ENCODE results near the gene SAMD14.

The SAMD14 gene

GRCh38 chr17:50169121-50169764 lies 39.3 kb upstream of the SAMD14 start:
- DNase-seq (ENCODE audit: low spot score in 2 of 2), result peak; percentile 69 to 71
- Mint-ChIP-seq H3K36me3 (peaks cover 1% of the 10 kb centered on the region), H3K4me3 (peak overlapping the region; percentile 73), H3K27ac (peak overlapping the region; percentile 89), H3K4me1 (peaks cover 25% of the 10 kb centered on the region), H3K27me3 (no peaks in the 10 kb centered on the region), H3K9me3 (no peaks in the 10 kb centered on the region)
- peak; percentile 92 for ATAC-seq (ENCODE audit: low read depth)

GRCh38 chr17:50168319-50168718 lies 38.4 kb upstream of the SAMD14 start:
- Mint-ChIP-seq H3K4me3 (no peak overlapping the region), H3K27ac (peak overlapping the region; percentile 89), H3K36me3 (peaks cover 1% of the 10 kb centered on the region), H3K9me3 (no peaks in the 10 kb centered on the region), H3K4me1 (peaks cover 34% of the 10 kb centered on the region), H3K27me3 (no peaks in the 10 kb centered on the region)
- no peak for DNase-seq (ENCODE audit: low spot score in 2 of 2)
- ATAC-seq (ENCODE audit: low read depth), result no peak

- Mint-ChIP-seq H3K27ac (no peak overlapping the region), H3K9me3 (no peaks in the 10 kb centered on the region), H3K27me3 (no peaks in the 10 kb centered on the region), H3K4me1 (peaks cover 42% of the 10 kb centered on the region), H3K36me3 (peaks cover 1% of the 10 kb centered on the region), H3K4me3 (no peak overlapping the region)
- ATAC-seq (ENCODE audit: low read depth) (no peak), DNase-seq (ENCODE audit: low spot score in 2 of 2) (no peak)
These were observed 37.4 kb upstream of the SAMD14 start for GRCh38 chr17:50167371-50167770.

GRCh38 chr17:50166518-50167181 lies 36.7 kb upstream of the SAMD14 start:
- no peak for DNase-seq (ENCODE audit: low spot score in 2 of 2)
- ATAC-seq (ENCODE audit: low read depth), result no peak
- Mint-ChIP-seq H3K4me1 (peaks cover 47% of the 10 kb centered on the region), H3K4me3 (no peak overlapping the region), H3K27me3 (no peaks in the 10 kb centered on the region), H3K27ac (peak overlapping the region; percentile 59), H3K36me3 (peaks cover 1% of the 10 kb centered on the region), H3K9me3 (no peaks in the 10 kb centered on the region)

- Mint-ChIP-seq H3K36me3 (peaks cover 1% of the 10 kb centered on the region), H3K4me1 (peaks cover 47% of the 10 kb centered on the region), H3K4me3 (no peak within 1 kb of the TSS), H3K27me3 (no peaks in the 10 kb centered on the region), H3K27ac (peak within 1 kb of the TSS; percentile 59), H3K9me3 (no peaks in the 10 kb centered on the region)
- DNase-seq (ENCODE audit: low spot score in 2 of 2), result no peak
- ATAC-seq (ENCODE audit: low read depth), result no peak
These were observed 36.0 kb upstream of the SAMD14 start, which contains the start of gene SGCA for GRCh38 chr17:50165867-50166517. Gene SGCA, plus strand, starts transcription at chr17:50166005. Its CDS starts 36 bp downstream, at chr17:50166041.

- Mint-ChIP-seq H3K36me3 (peaks cover 1% of the 10 kb centered on the region), H3K4me1 (peaks cover 51% of the 10 kb centered on the region), H3K27me3 (no peaks in the 10 kb centered on the region), H3K9me3 (no peaks in the 10 kb centered on the region), H3K4me3 (no peak overlapping the region), H3K27ac (no peak overlapping the region)
- ATAC-seq (ENCODE audit: low read depth), result no peak
- DNase-seq (ENCODE audit: low spot score in 2 of 2), result no peak
These were observed 35.5 kb upstream of the SAMD14 start for GRCh38 chr17:50165466-50165865.

GRCh38 chr17:50165066-50165465 lies 35.1 kb upstream of the SAMD14 start:
- Mint-ChIP-seq H3K4me3 (no peak overlapping the region), H3K27me3 (no peaks in the 10 kb centered on the region), H3K36me3 (peaks cover 1% of the 10 kb centered on the region), H3K4me1 (peaks cover 51% of the 10 kb centered on the region), H3K27ac (no peak overlapping the region), H3K9me3 (no peaks in the 10 kb centered on the region)
- ATAC-seq (ENCODE audit: low read depth), result no peak
- DNase-seq (ENCODE audit: low spot score in 2 of 2), result no peak

GRCh38 chr17:50164697-50164988 lies 34.7 kb upstream of the SAMD14 start:
- H3K9me3 Mint-ChIP-seq, result no peaks in the 10 kb centered on the region

GRCh38 chr17:50163843-50164696 lies 34.1 kb upstream of the SAMD14 start:
- Mint-ChIP-seq H3K27ac (peak overlapping the region; percentile 68), H3K4me1 (peaks cover 45% of the 10 kb centered on the region)
- ATAC-seq (ENCODE audit: low read depth), result peak; percentile 28

More at GRCh38 chr17:50164697-50164988, 34.7 kb upstream of the SAMD14 start:
- Mint-ChIP-seq H3K4me3 (no peak overlapping the region), H3K4me1 (peaks cover 51% of the 10 kb centered on the region), H3K27ac (no peak overlapping the region), H3K27me3 (no peaks in the 10 kb centered on the region), H3K36me3 (peaks cover 1% of the 10 kb centered on the region)
- no peak for DNase-seq (ENCODE audit: low spot score in 2 of 2)
- no peak for ATAC-seq (ENCODE audit: low read depth)

GRCh38 chr17:50162466-50163254 lies 32.7 kb upstream of the SAMD14 start:
- H3K27me3 Mint-ChIP-seq, result no peaks in the 10 kb centered on the region
- peak overlapping the region; percentile 87 for H3K27ac Mint-ChIP-seq
- H3K4me3 Mint-ChIP-seq, result peak overlapping the region; percentile 8
- DNase-seq (ENCODE audit: low spot score in 2 of 2), result no peak
- ATAC-seq (ENCODE audit: low read depth), result no peak
- H3K4me1 Mint-ChIP-seq, result peaks cover 42% of the 10 kb centered on the region
- no peaks in the 10 kb centered on the region for H3K36me3 Mint-ChIP-seq
- no peaks in the 10 kb centered on the region for H3K9me3 Mint-ChIP-seq

More at GRCh38 chr17:50163843-50164696, 34.1 kb upstream of the SAMD14 start:
- no peak overlapping the region for H3K4me3 Mint-ChIP-seq
- H3K36me3 Mint-ChIP-seq, result peaks cover 1% of the 10 kb centered on the region
- H3K27me3 Mint-ChIP-seq, result no peaks in the 10 kb centered on the region
- H3K9me3 Mint-ChIP-seq, result no peaks in the 10 kb centered on the region
- DNase-seq (ENCODE audit: low spot score in 2 of 2), result no peak

GRCh38 chr17:50161911-50162288 lies 31.9 kb upstream of the SAMD14 start:
- H3K27ac Mint-ChIP-seq, result peak overlapping the region; percentile 87
- H3K27me3 Mint-ChIP-seq, result no peaks in the 10 kb centered on the region
- peak overlapping the region; percentile 73 for H3K4me3 Mint-ChIP-seq
- ATAC-seq (ENCODE audit: low read depth) (no peak), DNase-seq (ENCODE audit: low spot score in 2 of 2) (no peak)
- H3K36me3 Mint-ChIP-seq, result no peaks in the 10 kb centered on the region
- no peaks in the 10 kb centered on the region for H3K9me3 Mint-ChIP-seq
- H3K4me1 Mint-ChIP-seq, result peaks cover 42% of the 10 kb centered on the region

GRCh38 chr17:50161023-50161910 lies 31.3 kb upstream of the SAMD14 start:
- H3K4me3 Mint-ChIP-seq, result peak overlapping the region; percentile 73
- no peaks in the 10 kb centered on the region for H3K27me3 Mint-ChIP-seq
- no peaks in the 10 kb centered on the region for H3K36me3 Mint-ChIP-seq
- DNase-seq (ENCODE audit: low spot score in 2 of 2) (peak; percentile 94), ATAC-seq (ENCODE audit: low read depth) (peak; percentile 94)
- no peaks in the 10 kb centered on the region for H3K9me3 Mint-ChIP-seq
- peak overlapping the region; percentile 87 for H3K27ac Mint-ChIP-seq
- peaks cover 39% of the 10 kb centered on the region for H3K4me1 Mint-ChIP-seq

Measured in memory B cell (primary cell).